Kidney epithelial cell (primary cell): ENCODE data around the gene TMX1. TPM values are rescaled to one million over a fixed set of nuclear protein-coding genes. Genes with fewer than 3 reads are reported as not detected.
A peak's percentile ranks its signal among the peaks of the same experiment; 100 is the strongest.

Experiments
- DNase-seq: peaks from one replicate; pipeline ENCODE4 v3.0.0-alpha.2; 2010; ENCODE audit warnings: low read depth
- H3K27me3 ChIP-seq: 2 replicates; pipeline ENCODE4 v1.6.0; 2011; ENCODE audit warnings: low read length; ENCODE audit not compliant: control insufficient read depth, insufficient read depth
- H3K36me3 ChIP-seq: 2 replicates; pipeline ENCODE4 v1.5.1; 2011; ENCODE audit warnings: low read length; ENCODE audit not compliant: control insufficient read depth, insufficient read depth
- H3K4me3 ChIP-seq: 2 replicates; pipeline ENCODE4 v1.5.1; 2011; ENCODE audit warnings: low read depth, mild to moderate bottlenecking, control low read depth, low read length
- CTCF ChIP-seq: IDR thresholded peaks from 2 replicates; pipeline ENCODE4 v1.5.1; 2011; ENCODE audit warnings: mild to moderate bottlenecking, moderate library complexity, low read length, control low read depth, inconsistent platforms; ENCODE audit not compliant: insufficient read depth, poor library complexity, severe bottlenecking
- total RNA-seq: library from RNA; depleted of rRNA; stranded (reverse); fragments of >200 nt; gene quantifications from 2 replicates; pipeline ENCODE4 v1.2.3, GENCODE V29; 2015

TMX1 gene
- total RNA-seq, 1 donor from 2014 or later, result 34.3 TPM

- H3K4me3 ChIP-seq, result no peak overlapping the region
- TF ChIP-seq CTCF, result no peak
- H3K36me3 ChIP-seq, result no peaks in the 10 kb centered on the region
- DNase-seq, result no peak
- H3K27me3 ChIP-seq, result no peaks in the 10 kb centered on the region
Measured at GRCh38 chr14:51277753-51278415, 37.8 kb downstream of the TMX1 start.

GRCh38 chr14:51282517-51282916 lies 42.5 kb downstream of the TMX1 start:
- Histone ChIP-seq H3K36me3 (no peaks in the 10 kb centered on the region), H3K27me3 (no peaks in the 10 kb centered on the region), H3K4me3 (no peak overlapping the region)
- DNase-seq, result no peak
- no peak for TF ChIP-seq CTCF

GRCh38 chr14:51283402-51284085 lies 43.5 kb downstream of the TMX1 start:
- DNase-seq, result peak; percentile 65
- peak; percentile 65 for TF ChIP-seq CTCF
- Histone ChIP-seq H3K36me3 (no peaks in the 10 kb centered on the region), H3K4me3 (no peak overlapping the region), H3K27me3 (no peaks in the 10 kb centered on the region)

GRCh38 chr14:51284241-51284640 lies 44.2 kb downstream of the TMX1 start:
- no peaks in the 10 kb centered on the region for H3K27me3 ChIP-seq
- DNase-seq, result no peak
- H3K4me3 ChIP-seq, result no peak overlapping the region
- TF ChIP-seq CTCF, result no peak
- no peaks in the 10 kb centered on the region for H3K36me3 ChIP-seq

- Histone ChIP-seq H3K36me3 (no peaks in the 10 kb centered on the region), H3K4me3 (no peak overlapping the region), H3K27me3 (no peaks in the 10 kb centered on the region)
- no peak for DNase-seq
- no peak for TF ChIP-seq CTCF
Measured at GRCh38 chr14:51285120-51285519, 45.1 kb downstream of the TMX1 start.
